H9 (cell line): ENCODE measurements around the gene PCSK9. TPM values are rescaled to one million over a fixed set of nuclear protein-coding genes. Genes with fewer than 3 reads are reported as not detected.

Source experiments
- DNase-seq: peaks from one replicate; pipeline ENCODE4 v3.0.0-alpha.2; 2017
- H2AFZ ChIP-seq: one replicate; pipeline ENCODE4 v1.6.1; 2013; ENCODE audit warnings: mild to moderate bottlenecking, low read length, control low read depth, moderate library complexity
- H2AK5ac ChIP-seq: 2 replicates; pipeline ENCODE4 v1.6.1; 2013; ENCODE audit warnings: low read length, control low read depth, mixed read lengths; ENCODE audit not compliant: insufficient read length
- H2BK120ac ChIP-seq: one replicate; pipeline ENCODE4 v1.6.1; 2013; ENCODE audit warnings: low read depth, mild to moderate bottlenecking, low read length, control low read depth, inconsistent platforms; ENCODE audit not compliant: poor library complexity, severe bottlenecking
- H2BK12ac ChIP-seq: 2 replicates; pipeline ENCODE4 v1.6.1; 2013; ENCODE audit warnings: low read length, control low read depth, mixed read lengths, low read depth; ENCODE audit not compliant: insufficient read length
- H2BK15ac ChIP-seq: 2 replicates; pipeline ENCODE4 v1.6.1; 2013; ENCODE audit warnings: low read depth, low read length, control low read depth
- H2BK20ac ChIP-seq: one replicate; pipeline ENCODE4 v1.6.1; 2013; ENCODE audit warnings: low read depth, mild to moderate bottlenecking, low read length, control low read depth, inconsistent platforms; ENCODE audit not compliant: poor library complexity, severe bottlenecking
- H2BK5ac ChIP-seq: 2 replicates; pipeline ENCODE4 v1.6.1; 2013; ENCODE audit warnings: low read length, control low read depth, mixed read lengths; ENCODE audit not compliant: insufficient read length
- H3K14ac ChIP-seq: 2 replicates; pipeline ENCODE4 v1.6.1; 2013; ENCODE audit warnings: low read length, control low read depth; ENCODE audit not compliant: insufficient read depth
- H3K18ac ChIP-seq: 2 replicates; pipeline ENCODE4 v1.6.1; 2013; ENCODE audit warnings: low read depth, mild to moderate bottlenecking, mixed read lengths, low read length, control low read depth; ENCODE audit not compliant: insufficient read length
- H3K23ac ChIP-seq: 2 replicates; pipeline ENCODE4 v1.6.1; 2013; ENCODE audit warnings: low read length, control low read depth, mixed read lengths, low read depth; ENCODE audit not compliant: insufficient read length
- H3K23me2 ChIP-seq: 2 replicates; pipeline ENCODE4 v1.6.1; 2013; ENCODE audit warnings: low read depth, mild to moderate bottlenecking, mixed read lengths, low read length, control low read depth; ENCODE audit not compliant: insufficient read length, poor library complexity, severe bottlenecking
- H3K27ac ChIP-seq: 2 replicates; pipeline ENCODE4 v1.5.1; 2013; ENCODE audit warnings: low read length, control low read depth, mixed read lengths, low read depth; ENCODE audit not compliant: insufficient read length
- H3K27me3 ChIP-seq: 2 replicates; pipeline ENCODE4 v1.6.1; 2013; ENCODE audit warnings: low read length, control low read depth, inconsistent platforms; ENCODE audit not compliant: insufficient read depth
- H3K4ac ChIP-seq: 2 replicates; pipeline ENCODE4 v1.6.1; 2013; ENCODE audit warnings: low read depth, mild to moderate bottlenecking, control low read depth, inconsistent platforms, low read length, moderate library complexity
- H3K4me1 ChIP-seq: 2 replicates; pipeline ENCODE4 v1.6.1; 2013; ENCODE audit warnings: low read length, control low read depth, inconsistent platforms; ENCODE audit not compliant: insufficient read depth
- H3K4me2 ChIP-seq: 2 replicates; pipeline ENCODE4 v1.6.1; 2013; ENCODE audit warnings: low read length, control low read depth, mixed read lengths; ENCODE audit not compliant: insufficient read length, insufficient read depth
- H3K56ac ChIP-seq: 2 replicates; pipeline ENCODE4 v1.6.1; 2013; ENCODE audit warnings: low read depth, mild to moderate bottlenecking, mixed read lengths, low read length, control low read depth; ENCODE audit not compliant: insufficient read length
- H3K79me1 ChIP-seq: 2 replicates; pipeline ENCODE4 v1.6.1; 2013; ENCODE audit warnings: low read depth, mild to moderate bottlenecking, moderate library complexity, low read length, control low read depth, inconsistent platforms; ENCODE audit not compliant: insufficient read depth, poor library complexity, severe bottlenecking
- H3K79me2 ChIP-seq: 2 replicates; pipeline ENCODE4 v1.6.1; 2013; ENCODE audit warnings: low read length, control low read depth, inconsistent platforms; ENCODE audit not compliant: insufficient read depth
- H3K9ac ChIP-seq: 2 replicates; pipeline ENCODE4 v1.6.1; 2013; ENCODE audit warnings: low read length, control low read depth, mixed read lengths; ENCODE audit not compliant: insufficient read length; ENCODE audit errors: extremely low read depth
- H3K9me3 ChIP-seq: one replicate; pipeline ENCODE4 v1.6.1; 2013; ENCODE audit warnings: low read depth, low read length, inconsistent platforms; ENCODE audit not compliant: control insufficient read depth
- H3T11ph ChIP-seq: one replicate; pipeline ENCODE4 v1.6.1; 2013; ENCODE audit warnings: mild to moderate bottlenecking, low read length, control low read depth, inconsistent platforms
- H4K20me1 ChIP-seq: one replicate; pipeline ENCODE4 v1.6.1; 2013; ENCODE audit not compliant: control insufficient read depth, insufficient read length, insufficient read depth
- H4K5ac ChIP-seq: 2 replicates; pipeline ENCODE4 v1.6.1; 2013; ENCODE audit warnings: low read depth, mild to moderate bottlenecking, mixed read lengths, low read length, control low read depth; ENCODE audit not compliant: insufficient read length
- H4K8ac ChIP-seq: replicated peaks from 2 replicates; pipeline ENCODE4 v1.6.1; 2013; ENCODE audit warnings: low read length, control low read depth, mixed read lengths, low read depth; ENCODE audit not compliant: insufficient read length
- H4K91ac ChIP-seq: 2 replicates; pipeline ENCODE4 v1.6.1; 2013; ENCODE audit warnings: low read depth, mild to moderate bottlenecking, moderate library complexity, mixed read lengths, low read length, control low read depth; ENCODE audit not compliant: insufficient read length
- H3K27ac Mint-ChIP-seq, 3 experiments: 2 replicates in 2 of 3; 3 replicates in 1 of 3; pipeline ENCODE4 v1.8.0; 2020 to 2021; ENCODE audit warnings: mixed read lengths in 3 of 3, mild to moderate bottlenecking in 1 of 3, moderate library complexity in 1 of 3
- H3K27me3 Mint-ChIP-seq: 2 replicates; pipeline ENCODE4 v1.8.0; 2021; ENCODE audit warnings: low read depth, mild to moderate bottlenecking, moderate library complexity, mixed read lengths
- H3K36me3 Mint-ChIP-seq, 3 experiments: 2 replicates in 2 of 3; 3 replicates in 1 of 3; pipeline ENCODE4 v1.8.0; 2020 to 2021; ENCODE audit warnings: low read depth in 3 of 3, mixed read lengths in 3 of 3; ENCODE audit not compliant: insufficient read depth in 1 of 3
- H3K4me1 Mint-ChIP-seq, 2 experiments: 2 replicates each; pipeline ENCODE4 v1.8.0; 2020; ENCODE audit warnings: mixed read lengths in 2 of 2
- H3K4me3 Mint-ChIP-seq, 2 experiments: 2 replicates in 1 of 2; 3 replicates in 1 of 2; pipeline ENCODE4 v1.8.0; 2020 to 2021; ENCODE audit warnings: mild to moderate bottlenecking in 2 of 2, mixed read lengths in 2 of 2, moderate library complexity in 1 of 2
- H3K9me3 Mint-ChIP-seq, 2 experiments: 2 replicates in 1 of 2; 3 replicates in 1 of 2; pipeline ENCODE4 v1.8.0; 2020; ENCODE audit warnings: mild to moderate bottlenecking in 2 of 2, mixed read lengths in 2 of 2, moderate library complexity in 1 of 2
- CTCF ChIP-seq: fragments of 200-600 bp; sonication (generic); conservative IDR thresholded peaks from 3 replicates; pipeline ENCODE4 v1.8.0; 2021; ENCODE audit warnings: antibody characterized with exemption, mild to moderate bottlenecking
- WGBS: extraction: QIAGEN DNeasy Blood & Tissue Kit; methylation state at CpG from one replicate; pipeline ENCODE4 v1.1.7; 2013; ENCODE audit warnings: missing lambda C conversion rate, low lambda C conversion rate, mixed read lengths; ENCODE audit not compliant: insufficient read length; ENCODE audit errors: extremely low coverage; 5-methylcytosine and 5-hydroxymethylcytosine counted together
- total RNA-seq: library from RNA; stranded (reverse); gene quantifications from 2 replicates; pipeline ENCODE4 v1.2.1, GENCODE V29; 2021

Gene PCSK9
- total RNA-seq, 1 experiment from 2014 or later: 75.1 TPM

GRCh38 chr1:55087439-55087838, 48.1 kb downstream of the PCSK9 start:
- Histone ChIP-seq H3K4me1 (no peaks in the 10 kb centered on the region), H4K20me1 (no peaks in the 10 kb centered on the region), H3K14ac (no peak overlapping the region), H3K27me3 (no peaks in the 10 kb centered on the region), H2BK5ac (no peak overlapping the region), H3K9me3 (no peaks in the 10 kb centered on the region), H3K18ac (no peak overlapping the region), H3K4ac (no peak overlapping the region), H3K23ac (no peak overlapping the region), H4K91ac (no peak overlapping the region), H2BK120ac (no peak overlapping the region), H3K27ac (no peak overlapping the region), H3K23me2 (no peaks in the 10 kb centered on the region), H4K5ac (no peak overlapping the region), H2AK5ac (no peak overlapping the region), H3K9ac (no peak overlapping the region), H2AFZ (no peak overlapping the region), H3T11ph (no peak overlapping the region), H4K8ac (no peak overlapping the region), H3K79me2 (no peaks in the 10 kb centered on the region), H3K79me1 (no peaks in the 10 kb centered on the region), H2BK20ac (no peak overlapping the region), H2BK15ac (no peak overlapping the region), H2BK12ac (no peak overlapping the region), H3K4me2 (no peak overlapping the region), H3K56ac (no peak overlapping the region)
- no peaks in the 10 kb centered on the region for H3K4me1 Mint-ChIP-seq
- no peak for TF ChIP-seq CTCF
- DNase-seq: no peak
- H3K4me3 Mint-ChIP-seq: no peak overlapping the region
- H3K27me3 Mint-ChIP-seq: no peaks in the 10 kb centered on the region
- no CpG with 5 or more reads among the region's 3 CpGs for WGBS
- H3K36me3 Mint-ChIP-seq: peaks cover 14 to 84% (median 59%) of the 10 kb centered on the region in 3 experiments
- peak overlapping the region in 2 of 3 experiments; percentile 11 to 22; a peak in 1 of 7 replicates for H3K27ac Mint-ChIP-seq
- H3K9me3 Mint-ChIP-seq: no peaks in the 10 kb centered on the region
